GM18505 (cell line): ENCODE measurements around the gene TMA7B.
A peak's percentile ranks its signal among the peaks of the same experiment; 100 is the strongest.

Source experiments
- ATAC-seq: cut with Tn5 transposase; IDR thresholded peaks from one replicate; pipeline ENCODE4 v1.9.1; 2021; ENCODE audit not compliant: unreplicated experiment
- POLR2A ChIP-seq: IDR thresholded peaks from 4 replicates; pipeline ENCODE4 v1.6.1; 2011; ENCODE audit warnings: borderline replicate concordance; ENCODE audit not compliant: insufficient read depth, insufficient read length; ENCODE audit errors: extremely low read depth

TMA7B gene

GRCh38 chr22:39952347-39952746 lies 7.8 kb upstream of the TMA7B start:
- no peak for ATAC-seq
- TF ChIP-seq POLR2A = no peak

GRCh38 chr22:39953101-39953500 lies 7.1 kb upstream of the TMA7B start:
- ATAC-seq = no peak

GRCh38 chr22:39954584-39955055 lies 5.6 kb upstream of the TMA7B start:
- ATAC-seq = no peak
- no peak for TF ChIP-seq POLR2A

More at GRCh38 chr22:39953101-39953500, 7.1 kb upstream of the TMA7B start:
- TF ChIP-seq POLR2A = no peak

GRCh38 chr22:39955675-39956074 lies 4.5 kb upstream of the TMA7B start:
- no peak for TF ChIP-seq POLR2A
- ATAC-seq = no peak

- no peak for TF ChIP-seq POLR2A
- no peak for ATAC-seq
Measured at GRCh38 chr22:39956932-39957664, 3.1 kb upstream of the TMA7B start.

- no peak for ATAC-seq
- TF ChIP-seq POLR2A = no peak
Measured at GRCh38 chr22:39958009-39958711, 2.0 kb upstream of the TMA7B start.

GRCh38 chr22:39958949-39959639 lies 1.1 kb upstream of the TMA7B start:
- no peak for ATAC-seq
- no peak for TF ChIP-seq POLR2A

GRCh38 chr22:39960791-39961746 lies 872 bp downstream of the TMA7B start:
- peak; percentile 68 for ATAC-seq
- no peak for TF ChIP-seq POLR2A

GRCh38 chr22:39962071-39962470 lies 1.9 kb downstream of the TMA7B start:
- TF ChIP-seq POLR2A = no peak
- ATAC-seq = no peak

GRCh38 chr22:39965748-39966147 lies 5.6 kb downstream of the TMA7B start:
- TF ChIP-seq POLR2A = no peak
- ATAC-seq = no peak

GRCh38 chr22:39966470-39966869 lies 6.3 kb downstream of the TMA7B start:
- no peak for ATAC-seq
- no peak for TF ChIP-seq POLR2A

- TF ChIP-seq POLR2A = no peak
- ATAC-seq = no peak
Measured at GRCh38 chr22:39967103-39967829, 7.1 kb downstream of the TMA7B start.
